ENCODE data around the gene ZDHHC9. TPM values are rescaled to one million over a fixed set of nuclear protein-coding genes. Genes with fewer than 3 reads are reported as not detected.

Gene ZDHHC9
- total and polyA plus RNA-seq, 2 donors (not counting 1 experiment from before 2014, with no cell fraction given): 1.3 to 6.1 TPM

GRCh38 chrX:129788527-129788926, 55.2 kb downstream of the ZDHHC9 start:
- H3K4me3 Mint-ChIP-seq: no peak overlapping the region
- ChIA-PET CTCF (interaction anchor here (0.5 to 2.1 kb wide), 2 partner anchors 111 to 181 kb away, joined by 3 to 6 read pairs; no protein-coding TSS in a partner anchor), POLR2A (no interaction called here)
- H3K27ac Mint-ChIP-seq: peak overlapping the region; percentile 59
- no peaks in the 10 kb centered on the region for H3K9me3 ChIP-seq (ENCODE audit: control extremely low read depth in 1 of 3, control insufficient read depth in 2 of 3, insufficient read depth in 1 of 3, low read length in 2 of 3)
- no peak overlapping the region for H2AFZ ChIP-seq (ENCODE audit: insufficient read depth, low read depth, low read length, poor library complexity, severe bottlenecking)
- ATAC-seq (ENCODE audit: low read depth) (no peak), DNase-seq (no peak)
- H3K27me3 Mint-ChIP-seq: no peaks in the 10 kb centered on the region
- H4K20me1 ChIP-seq (ENCODE audit: control insufficient read depth, insufficient read depth, low read length, poor library complexity, severe bottlenecking): peaks cover 92% of the 10 kb centered on the region
- H3K36me3 ChIP-seq (replicated peaks in 1 of 2; ENCODE audit: control extremely low read depth in 1 of 2, control insufficient read depth in 1 of 2, extremely low read depth in 1 of 2, insufficient read depth in 2 of 2, low read length in 1 of 2): peaks cover 0 to 76% of the 10 kb centered on the region in 2 experiments
- intact Hi-C loops (cut with micrococcal nuclease): no loop called here
- H3K27ac ChIP-seq (ENCODE audit: low read length in 2 of 2): peak overlapping the region in 1 of 2 donors; percentile 59
- peaks cover 52% of the 10 kb centered on the region for H3K79me2 ChIP-seq (ENCODE audit: control insufficient read depth, insufficient read depth, low read length)
- H3K4me1 Mint-ChIP-seq: peaks cover 43% of the 10 kb centered on the region
- H3K27me3 ChIP-seq (replicated peaks in 1 of 4; ENCODE audit: control extremely low read depth in 1 of 4, control insufficient read depth in 3 of 4, insufficient read depth in 4 of 4, low read length in 3 of 4): no peaks in the 10 kb centered on the region
- H3K4me2 ChIP-seq (replicated peaks; ENCODE audit: low read depth, low read length, poor library complexity, severe bottlenecking): peak overlapping the region; percentile 19
- no peak overlapping the region for H3K9ac ChIP-seq (ENCODE audit: low read length)
- no CpG with 5 or more reads among the region's 6 CpGs for WGBS (ENCODE audit: insufficient coverage)
- peaks cover 42 to 46% of the 10 kb centered on the region in 2 donors for H3K4me1 ChIP-seq (ENCODE audit: control insufficient read depth in 2 of 2, insufficient read depth in 2 of 2, low read length in 2 of 2)
- TF ChIP-seq EZH2 (IDR thresholded peaks at IDR 0.05; ENCODE audit: borderline replicate concordance, insufficient read depth, low read depth, low read length, poor library complexity, severe bottlenecking): no peak
- TF ChIP-seq, protein P1, sequence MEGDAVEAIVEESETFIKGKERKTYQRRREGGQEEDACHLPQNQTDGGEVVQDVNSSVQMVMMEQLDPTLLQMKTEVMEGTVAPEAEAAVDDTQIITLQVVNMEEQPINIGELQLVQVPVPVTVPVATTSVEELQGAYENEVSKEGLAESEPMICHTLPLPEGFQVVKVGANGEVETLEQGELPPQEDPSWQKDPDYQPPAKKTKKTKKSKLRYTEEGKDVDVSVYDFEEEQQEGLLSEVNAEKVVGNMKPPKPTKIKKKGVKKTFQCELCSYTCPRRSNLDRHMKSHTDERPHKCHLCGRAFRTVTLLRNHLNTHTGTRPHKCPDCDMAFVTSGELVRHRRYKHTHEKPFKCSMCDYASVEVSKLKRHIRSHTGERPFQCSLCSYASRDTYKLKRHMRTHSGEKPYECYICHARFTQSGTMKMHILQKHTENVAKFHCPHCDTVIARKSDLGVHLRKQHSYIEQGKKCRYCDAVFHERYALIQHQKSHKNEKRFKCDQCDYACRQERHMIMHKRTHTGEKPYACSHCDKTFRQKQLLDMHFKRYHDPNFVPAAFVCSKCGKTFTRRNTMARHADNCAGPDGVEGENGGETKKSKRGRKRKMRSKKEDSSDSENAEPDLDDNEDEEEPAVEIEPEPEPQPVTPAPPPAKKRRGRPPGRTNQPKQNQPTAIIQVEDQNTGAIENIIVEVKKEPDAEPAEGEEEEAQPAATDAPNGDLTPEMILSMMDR (IDR thresholded peaks at IDR 0.05): no peak
- no peaks in the 10 kb centered on the region for H3K9me3 Mint-ChIP-seq (ENCODE audit: insufficient read depth)
- H3K4me3 ChIP-seq (ENCODE audit: control extremely low read depth in 1 of 5, extremely low read depth in 1 of 5, insufficient read depth in 1 of 5, low read depth in 2 of 5, low read length in 4 of 5): no peak overlapping the region

GRCh38 chrX:129787336-129788055, 56.2 kb downstream of the ZDHHC9 start:
- peaks cover 62% of the 10 kb centered on the region for H3K79me2 ChIP-seq (ENCODE audit: control insufficient read depth, insufficient read depth, low read length)
- DNase-seq (no peak), ATAC-seq (ENCODE audit: low read depth) (no peak)
- Mint-ChIP-seq H3K27me3 (no peaks in the 10 kb centered on the region), H3K27ac (peak overlapping the region; percentile 75), H3K9me3 (ENCODE audit: insufficient read depth) (no peaks in the 10 kb centered on the region), H3K4me3 (peak overlapping the region; percentile 67), H3K4me1 (peaks cover 51% of the 10 kb centered on the region)
- 100% methylated on average over 1 of the region's 11 CpGs for WGBS (ENCODE audit: insufficient coverage)
- H3K9me3 ChIP-seq (ENCODE audit: control extremely low read depth in 1 of 3, control insufficient read depth in 2 of 3, insufficient read depth in 1 of 3, low read length in 2 of 3): no peaks in the 10 kb centered on the region
- peaks cover 92% of the 10 kb centered on the region for H4K20me1 ChIP-seq (ENCODE audit: control insufficient read depth, insufficient read depth, low read length, poor library complexity, severe bottlenecking)
- peak overlapping the region; percentile 39 for H3K4me2 ChIP-seq (replicated peaks; ENCODE audit: low read depth, low read length, poor library complexity, severe bottlenecking)
- H3K27me3 ChIP-seq (replicated peaks in 1 of 4; ENCODE audit: control extremely low read depth in 1 of 4, control insufficient read depth in 3 of 4, insufficient read depth in 4 of 4, low read length in 3 of 4): no peaks in the 10 kb centered on the region
- ChIA-PET POLR2A (interaction anchor here (0.6 to 1.4 kb wide), 4 partner anchors 11 to 151 kb away, joined by 3 to 5 read pairs (median 3); partner anchors contain the start of gene XPNPEP2), CTCF (interaction anchor here (1.1 to 2.4 kb wide), 7 partner anchors 11 to 110 kb away, joined by 3 to 13 read pairs (median 6); partner anchors contain the start of gene XPNPEP2)
- peaks cover 52 to 57% of the 10 kb centered on the region in 2 donors for H3K4me1 ChIP-seq (ENCODE audit: control insufficient read depth in 2 of 2, insufficient read depth in 2 of 2, low read length in 2 of 2)
- H3K27ac ChIP-seq (ENCODE audit: low read length in 2 of 2): peak overlapping the region; percentile 6 to 59
- intact Hi-C loops (cut with micrococcal nuclease): loop anchor here (2.0 kb wide), 1 partner anchor 15 kb away; no protein-coding TSS in a partner anchor
- no peak overlapping the region for H3K9ac ChIP-seq (ENCODE audit: low read length)
- H3K4me3 ChIP-seq (ENCODE audit: control extremely low read depth in 1 of 5, extremely low read depth in 1 of 5, insufficient read depth in 1 of 5, low read depth in 2 of 5, low read length in 4 of 5): no peak overlapping the region
- peaks cover 0 to 76% of the 10 kb centered on the region in 2 experiments for H3K36me3 ChIP-seq (replicated peaks in 1 of 2; ENCODE audit: control extremely low read depth in 1 of 2, control insufficient read depth in 1 of 2, extremely low read depth in 1 of 2, insufficient read depth in 2 of 2, low read length in 1 of 2)
- TF ChIP-seq, protein P1 (IDR thresholded peaks at IDR 0.05): no peak
- no peak for TF ChIP-seq EZH2 (IDR thresholded peaks at IDR 0.05; ENCODE audit: borderline replicate concordance, insufficient read depth, low read depth, low read length, poor library complexity, severe bottlenecking)
- H2AFZ ChIP-seq (ENCODE audit: insufficient read depth, low read depth, low read length, poor library complexity, severe bottlenecking): no peak overlapping the region
